Pancreas (tissue), 10 donors: ENCODE results near the gene GRAMD1A. TPM values are rescaled to one million over a fixed set of nuclear protein-coding genes. Genes with fewer than 3 reads are reported as not detected.

ENCODE experiments used
- ATAC-seq, 4 donors: fragments of 200-7000 bp; cut with Tn5 transposase; one replicate each; pipeline versions ENCODE4 v1.8.0 to v1.9.1; 2020; ENCODE audit warnings: mild to moderate bottlenecking in 4 of 4, moderate library complexity in 4 of 4
- DNase-seq, 6 donors: peaks; one replicate each; pipeline ENCODE4 v3.0.0-alpha.2; 2020
- FAIRE-seq: peaks from 2 replicates; lab custom pipeline; 2012; peaks lifted over from hg19 to GRCh38; lab: Jason Lieb, UNC
- H3K27ac ChIP-seq, 4 donors: fragments of 200-600 bp; sonication (generic); 1 replicate in 3 of 4; 2 replicates in 1 of 4; pipeline versions ENCODE4 v1.5.0 to v1.8.0; 2020
- H3K27me3 ChIP-seq, 4 donors: fragments of 200-600 bp; one replicate each; pipeline ENCODE4 v1.8.0; 2021
- H3K36me3 ChIP-seq, 3 donors: fragments of 200-600 bp; sonication (generic) in 1 of 3; one replicate each; pipeline versions ENCODE4 v1.5.0 to v1.8.0; 2020 to 2021
- H3K4me1 ChIP-seq, 3 donors: fragments of 200-600 bp; one replicate each; pipeline ENCODE4 v1.8.0; 2021
- H3K4me3 ChIP-seq, 4 donors: fragments of 200-600 bp; sonication (generic) in 2 of 4; one replicate each; pipeline versions ENCODE4 v1.5.0 to v1.8.0; 2020 to 2021
- H3K9me3 ChIP-seq, 4 donors: fragments of 200-600 bp; one replicate each; pipeline ENCODE4 v1.8.0; 2021
- WGBS, 2 donors: extraction: QIAGEN DNeasy Blood & Tissue Kit; methylation state at CpG; one replicate each; pipeline ENCODE4 v1.1.7; 2013; 5-methylcytosine and 5-hydroxymethylcytosine counted together
- intact Hi-C, 3 donors: fragments of 100-400 bp; cut with DNase I; formaldehyde crosslinking; loops; one replicate each; pipeline versions ENCODE4 v1.11.1 to v1.14.2; 2022
- polyA plus RNA-seq, 2 donors: library from polyadenylated mRNA; stranded (reverse); fragments of 200-250 nt; gene quantifications; one replicate each; pipeline ENCODE4 v1.2.3, GENCODE V29; 2013
- total RNA-seq, 6 donors: library from RNA; stranded (reverse); fragmentation: NEBNext Ultra II Directional in 4 of 6; extraction: Animal tissue kit (Norgen Biotek cat#: 25700) in 4 of 6; gene quantifications; one replicate each; pipeline versions ENCODE4 v1.2.1 to v1.2.4, GENCODE V29; 2021 to 2023
- TF ChIP-seq, protein P1 (sequence below), 4 donors: fragments of 200-600 bp; sonication (generic) in 3 of 4; IDR thresholded peaks; one replicate each; pipeline versions ENCODE4 v1.5.0 to v1.8.0; 2021; ENCODE audit warnings: antibody characterized with exemption in 4 of 4
- donor health status: healthy with polysubstance abuse.
- donor health status: DM: no; HTN: no; CAD: no; lungs with moderate emphysema.
- donor health status: DM: no; HTN: no; CAD: no.
- donor health status: control.
- donor health status: control.
- donor health status: Bipolar disorder and iron deficiency.
- donor health status: DM: yes; HTN: yes; CAD: no.
- donor health status: DM: no; HTN: no; CAD: no.
- donor health status: DM: no; HTN: no; CAD: no.
- donor health status: DM: yes; HTN: yes; CAD: no.

The GRAMD1A gene
- total and polyA plus RNA-seq, 8 donors, result 47.3 to 137 (median 87.4) TPM

DNA sequence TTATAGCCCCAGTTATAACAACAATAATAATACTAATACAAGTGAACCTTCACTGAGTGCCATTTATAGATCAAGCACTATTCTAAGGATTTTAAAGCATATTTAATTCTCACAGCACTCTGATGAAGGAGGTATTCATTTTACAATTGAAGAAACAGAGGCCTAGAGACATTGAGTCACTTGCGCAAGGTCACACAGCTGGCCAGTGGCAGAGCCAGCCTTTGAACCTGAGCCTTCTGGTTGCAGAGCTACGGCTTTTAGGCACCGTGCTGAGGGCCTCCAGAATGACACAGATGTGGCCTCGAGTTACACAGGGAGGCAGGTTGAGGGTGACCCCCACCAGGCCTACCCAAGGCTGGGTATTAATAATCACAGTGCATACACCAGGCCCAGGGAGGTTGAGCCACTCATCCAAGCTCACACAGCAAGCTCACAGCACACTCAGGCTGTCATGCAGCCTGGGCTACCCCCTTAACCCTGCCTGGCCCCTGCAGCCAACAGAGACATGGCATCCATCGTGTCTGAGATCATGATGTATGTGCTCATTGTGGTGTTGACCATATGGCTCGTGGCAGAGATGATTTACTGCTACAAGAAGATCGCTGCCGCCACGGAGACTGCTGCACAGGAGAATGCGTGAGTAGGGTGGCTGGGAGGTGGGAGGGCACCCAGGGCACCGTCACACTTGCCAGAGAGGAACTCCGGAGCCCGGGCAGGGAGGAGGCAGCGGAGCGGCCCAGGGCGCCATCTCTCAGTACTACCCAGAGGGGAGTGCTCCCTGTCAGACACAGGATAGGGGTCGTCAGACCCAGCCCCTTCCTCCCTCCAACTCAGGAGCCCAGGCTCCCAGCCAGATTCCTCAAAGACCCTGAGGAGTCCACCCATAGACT, 38.7 kb downstream of the GRAMD1A start:
- no peak overlapping the region for H3K27ac ChIP-seq
- H3K4me1 ChIP-seq, result peaks cover 0 to 14% (median 8%) of the 10 kb centered on the region in 3 donors
- WGBS, 2 donors, result 82 to 86% methylated on average over 17 of the region's 17 CpGs
- no peaks in the 10 kb centered on the region for H3K36me3 ChIP-seq
- FAIRE-seq (no peak), ATAC-seq (no peak), DNase-seq (peak in 1 of 6 donors; percentile 58)
- H3K27me3 ChIP-seq, result no peaks in the 10 kb centered on the region
- H3K4me3 ChIP-seq, result no peak overlapping the region
- intact Hi-C loops, result no loop called here
- no peaks in the 10 kb centered on the region for H3K9me3 ChIP-seq
- TF ChIP-seq, protein P1, sequence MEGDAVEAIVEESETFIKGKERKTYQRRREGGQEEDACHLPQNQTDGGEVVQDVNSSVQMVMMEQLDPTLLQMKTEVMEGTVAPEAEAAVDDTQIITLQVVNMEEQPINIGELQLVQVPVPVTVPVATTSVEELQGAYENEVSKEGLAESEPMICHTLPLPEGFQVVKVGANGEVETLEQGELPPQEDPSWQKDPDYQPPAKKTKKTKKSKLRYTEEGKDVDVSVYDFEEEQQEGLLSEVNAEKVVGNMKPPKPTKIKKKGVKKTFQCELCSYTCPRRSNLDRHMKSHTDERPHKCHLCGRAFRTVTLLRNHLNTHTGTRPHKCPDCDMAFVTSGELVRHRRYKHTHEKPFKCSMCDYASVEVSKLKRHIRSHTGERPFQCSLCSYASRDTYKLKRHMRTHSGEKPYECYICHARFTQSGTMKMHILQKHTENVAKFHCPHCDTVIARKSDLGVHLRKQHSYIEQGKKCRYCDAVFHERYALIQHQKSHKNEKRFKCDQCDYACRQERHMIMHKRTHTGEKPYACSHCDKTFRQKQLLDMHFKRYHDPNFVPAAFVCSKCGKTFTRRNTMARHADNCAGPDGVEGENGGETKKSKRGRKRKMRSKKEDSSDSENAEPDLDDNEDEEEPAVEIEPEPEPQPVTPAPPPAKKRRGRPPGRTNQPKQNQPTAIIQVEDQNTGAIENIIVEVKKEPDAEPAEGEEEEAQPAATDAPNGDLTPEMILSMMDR (IDR thresholded peaks at IDR 0.05), result no peak

DNA sequence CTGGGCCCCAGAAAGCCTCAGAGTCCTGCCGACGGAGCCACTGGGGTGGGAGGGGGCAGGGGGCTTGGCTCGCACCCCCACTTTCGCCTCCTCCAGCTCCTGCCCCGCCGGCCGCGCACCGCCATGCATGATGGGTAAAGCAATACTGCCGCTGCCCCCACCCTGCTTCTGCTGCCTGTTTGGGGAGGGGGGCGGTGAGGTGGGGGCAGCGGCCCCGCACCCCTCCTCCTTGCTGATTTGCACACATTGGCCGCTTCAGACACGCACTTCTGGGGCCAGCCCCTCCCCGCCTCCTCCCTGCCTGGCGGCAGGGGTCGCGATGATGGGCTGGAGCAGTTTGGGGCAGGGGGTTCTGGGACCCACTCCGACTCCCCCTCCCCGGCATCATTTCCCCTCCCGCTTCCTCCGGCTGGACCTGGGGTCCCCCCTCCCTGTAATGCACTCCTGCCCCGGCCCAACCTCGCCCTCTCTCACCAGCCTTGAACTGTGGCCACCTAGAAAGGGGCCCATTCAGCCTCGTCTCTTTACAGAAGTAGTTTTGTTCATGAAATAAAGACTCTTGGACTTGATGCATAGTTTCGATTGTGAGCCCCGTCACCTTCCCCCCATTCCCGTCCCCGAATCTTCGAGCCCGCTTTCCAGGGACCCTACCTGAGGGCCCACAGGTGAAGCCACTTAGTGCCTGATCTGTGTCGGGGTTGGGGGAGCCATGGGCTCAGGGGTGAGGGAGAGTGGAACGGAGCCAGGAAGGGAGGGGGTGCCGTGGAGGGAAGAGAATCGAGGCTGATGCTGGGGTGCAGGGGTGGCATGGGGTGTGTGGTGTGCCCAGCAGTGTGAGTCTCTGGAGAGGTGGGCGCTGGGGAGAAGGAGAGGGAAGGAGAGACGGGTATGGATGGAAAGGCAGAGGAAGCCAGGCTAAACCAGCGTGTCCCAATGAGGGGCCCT, 40.0 kb downstream of the GRAMD1A start:
- ATAC-seq (no peak), FAIRE-seq (no peak), DNase-seq (peak in 2 of 6 donors; percentile 55 to 75)
- WGBS, 2 donors, result 75 to 76% methylated on average over 29 to 39 of the region's 39 CpGs
- Histone ChIP-seq H3K27ac (peak overlapping the region; percentile 57 to 91 (median 86)), H3K27me3 (no peaks in the 10 kb centered on the region), H3K4me1 (peaks cover 0 to 22% (median 8%) of the 10 kb centered on the region in 3 donors), H3K36me3 (no peaks in the 10 kb centered on the region), H3K9me3 (no peaks in the 10 kb centered on the region), H3K4me3 (peak overlapping the region in 1 of 4 donors; percentile 58)
- intact Hi-C loops, result no loop called here
- TF ChIP-seq, protein P1 (IDR thresholded peaks at IDR 0.05), result no peak

DNA sequence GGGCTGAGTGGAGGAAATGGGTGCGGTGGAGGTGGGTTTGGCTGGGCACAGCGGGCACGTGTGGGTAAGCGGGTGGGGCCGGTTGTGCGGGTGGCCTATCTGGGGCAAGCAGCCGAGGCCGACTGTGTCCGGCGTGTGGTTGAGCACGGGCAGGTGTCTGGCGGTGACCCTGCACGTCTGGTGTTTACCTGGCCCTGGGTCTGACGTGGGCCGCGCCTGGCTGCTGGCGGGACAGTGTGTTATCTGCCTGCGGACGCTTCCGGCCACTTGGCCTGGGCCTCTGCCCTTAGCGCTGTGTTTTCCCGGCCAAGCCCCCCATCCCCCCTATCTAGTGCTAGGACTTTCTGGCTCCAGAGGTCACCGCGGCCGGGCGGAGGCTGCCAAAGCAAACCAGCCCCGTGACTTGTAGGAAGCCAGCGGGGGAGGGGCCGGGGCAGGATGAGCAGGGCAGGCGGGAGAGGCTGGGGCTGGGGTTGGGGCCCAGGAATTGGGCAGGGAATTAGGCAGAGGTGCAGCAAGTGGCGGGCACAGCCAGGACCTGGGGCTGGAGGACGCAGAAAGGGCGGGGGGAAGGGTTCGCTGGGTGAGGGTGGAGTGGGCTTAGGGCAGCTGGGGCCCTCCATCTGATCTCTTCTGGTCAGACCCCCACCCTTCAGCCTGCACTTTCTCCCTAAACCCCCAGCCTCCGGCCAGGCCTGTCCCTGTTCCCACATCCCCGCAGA, 40.9 kb downstream of the GRAMD1A start:
- ATAC-seq (peak; percentile 72 to 80 (median 76)), DNase-seq (peak; percentile 92 to 98 (median 96)), FAIRE-seq (no peak)
- Histone ChIP-seq H3K36me3 (no peaks in the 10 kb centered on the region), H3K27me3 (no peaks in the 10 kb centered on the region), H3K9me3 (no peaks in the 10 kb centered on the region), H3K4me1 (peaks cover 0 to 22% (median 8%) of the 10 kb centered on the region in 3 donors), H3K27ac (peak overlapping the region; percentile 57 to 91 (median 86)), H3K4me3 (peak overlapping the region in 3 of 4 donors; percentile 26 to 58 (median 52))
- intact Hi-C loops, result no loop called here
- WGBS, 2 donors, result 4 to 8% methylated on average over 29 to 36 of the region's 36 CpGs
- TF ChIP-seq, protein P1 (IDR thresholded peaks at IDR 0.05), result no peak

DNA sequence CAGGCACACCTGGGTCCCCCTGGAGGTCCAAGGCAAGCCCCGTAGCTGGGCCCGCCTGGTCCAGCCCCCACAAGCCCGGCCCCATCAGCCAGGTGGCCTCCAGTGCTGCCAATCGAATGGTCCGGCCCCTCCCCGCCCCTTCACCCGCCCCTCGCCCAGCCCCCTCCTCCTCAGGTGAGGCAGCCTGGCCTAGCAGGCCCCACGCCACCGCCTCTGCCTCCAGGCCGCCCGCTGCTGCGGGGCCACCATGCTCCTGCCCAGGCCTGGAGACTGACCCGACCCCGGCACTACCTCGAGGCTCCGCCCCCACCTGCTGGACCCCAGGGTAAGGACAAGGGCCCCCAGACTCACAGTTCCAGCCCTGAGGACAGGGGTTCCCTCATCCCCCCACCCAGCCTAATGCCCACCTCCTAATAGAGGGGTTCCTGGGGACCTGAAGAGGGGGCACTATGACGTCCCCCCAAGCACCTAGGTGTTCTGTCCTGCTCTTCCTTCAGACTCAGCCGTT, 41.5 kb downstream of the GRAMD1A start, which contains the start of gene HPN:
HPN (plus strand) TSS at position 174 of the 508 bp plus-strand sequence. CDS start 786 bp downstream, outside the sequence.
- Histone ChIP-seq H3K9me3 (no peaks in the 10 kb centered on the region), H3K27ac (peak within 1 kb of the TSS; percentile 57 to 91 (median 86)), H3K27me3 (no peaks in the 10 kb centered on the region), H3K36me3 (no peaks in the 10 kb centered on the region), H3K4me1 (peaks cover 0 to 22% (median 8%) of the 10 kb centered on the region in 3 donors), H3K4me3 (peak within 1 kb of the TSS; percentile 26 to 58 (median 39))
- TF ChIP-seq, protein P1 (IDR thresholded peaks at IDR 0.05), result no peak
- DNase-seq, result peak; percentile 87 to 96 (median 90)
- WGBS, 2 donors, result 22 to 23% methylated on average over 17 to 19 of the region's 19 CpGs
- peak; percentile 75 to 82 (median 80) for ATAC-seq
- FAIRE-seq, result no peak
- intact Hi-C loops, result no loop called here
